Heart left ventricle (tissue), 16 donors: ENCODE results near the gene CREB3L1. TPM values are rescaled to one million over a fixed set of nuclear protein-coding genes. Genes with fewer than 3 reads are reported as not detected.

Experiments
- ATAC-seq, 4 donors: fragments of 200-7000 bp; cut with Tn5 transposase; one replicate each; pipeline ENCODE4 v1.9.1; 2020 to 2022; ENCODE audit warnings: moderate library complexity in 4 of 4, mild to moderate bottlenecking in 3 of 4, moderate number of reproducible peaks in 1 of 4
- DNase-seq, 5 donors: peaks; one replicate each; pipeline ENCODE4 v3.0.0-alpha.2; 2020
- H3K27ac ChIP-seq, 12 donors: fragments of 200-600 bp; sonication (generic) in 4 of 12; one replicate each; pipeline versions ENCODE4 v1.5.0 to v1.8.0; 2016 to 2022; ENCODE audit warnings: mild to moderate bottlenecking in 2 of 12
- H3K27me3 ChIP-seq, 9 donors: fragments of 200-600 bp; sonication (generic) in 2 of 9; one replicate each; pipeline versions ENCODE4 v1.5.1 to v1.8.0; 2016 to 2022; ENCODE audit warnings: mild to moderate bottlenecking in 3 of 9
- H3K36me3 ChIP-seq, 9 donors: fragments of 200-600 bp; sonication (generic) in 2 of 9; one replicate each; pipeline versions ENCODE4 v1.5.0 to v1.8.0; 2018 to 2022; ENCODE audit warnings: mild to moderate bottlenecking in 2 of 9
- H3K4me1 ChIP-seq, 12 donors: fragments of 200-600 bp; sonication (generic) in 4 of 12; one replicate each; pipeline versions ENCODE4 v1.5.0 to v1.8.0; 2016 to 2022; ENCODE audit warnings: mild to moderate bottlenecking in 3 of 12
- H3K4me3 ChIP-seq, 12 donors: fragments of 200-600 bp; sonication (generic) in 4 of 12; one replicate each; pipeline versions ENCODE4 v1.5.0 to v1.8.0; 2017 to 2022; ENCODE audit warnings: mild to moderate bottlenecking in 9 of 12, moderate library complexity in 4 of 12
- H3K9me3 ChIP-seq, 12 donors: fragments of 200-600 bp; sonication (generic) in 4 of 12; one replicate each; pipeline versions ENCODE4 v1.5.0 to v1.8.0; 2016 to 2022; ENCODE audit warnings: mild to moderate bottlenecking in 1 of 12
- POLR2A ChIP-seq, 2 donors: fragments of 450-650 bp; IDR thresholded peaks; one replicate each; pipeline ENCODE4 v1.6.1; 2017; ENCODE audit warnings: antibody characterized with exemption in 2 of 2, mild to moderate bottlenecking in 2 of 2, moderate library complexity in 2 of 2
- WGBS, 4 donors: extraction: QIAGEN DNeasy Blood & Tissue Kit in 2 of 4; methylation state at CpG; one replicate each; pipeline versions ENCODE4 v1.1.5 to v1.1.7; 2013 to 2018; 5-methylcytosine and 5-hydroxymethylcytosine counted together
- intact Hi-C, 10 donors: fragments of 100-400 bp; cut with DNase I; formaldehyde crosslinking; loops; one replicate each; pipeline versions ENCODE4 v1.11.1 to v1.14.2; 2022
- polyA plus RNA-seq, 2 donors: library from polyadenylated mRNA; stranded (reverse); fragments of 200-250 nt; gene quantifications; one replicate each; pipeline ENCODE4 v1.2.3, GENCODE V29; 2013
- total RNA-seq, 9 donors: library from RNA; depleted of rRNA in 2 of 9; stranded (reverse); fragments of >200 nt in 2 of 9; fragmentation: NEBNext Ultra II Directional in 3 of 9; extraction: Animal tissue kit (Norgen Biotek cat#: 25700) in 3 of 9; gene quantifications; one replicate each; pipeline versions ENCODE4 v1.1.0 to v1.2.4, GENCODE V29; 2016 to 2023
- TF ChIP-seq, protein P1 (sequence below), 12 donors: fragments of 200-600 bp; sonication (generic) in 4 of 12; IDR thresholded peaks; one replicate each; pipeline versions ENCODE4 v1.5.0 to v1.8.0; 2018 to 2022; ENCODE audit warnings: antibody characterized with exemption in 12 of 12, mild to moderate bottlenecking in 5 of 12
- donor health status: ischemic (EF 13 %, LVEDD 7.1; RV severe dilation, severe dysfunction).
- donor health status: healthy with polysubstance abuse.
- donor health status: DM: no; HTN: yes; CAD: no.
- donor health status: DM: no; HTN: no; CAD: no.
- donor health status: ischemic (EF 25% LVEDD 6.9; RV normal size, moderate dysfunction).
- donor health status: ischemic (EF 25% LVEDD 5.7; RV mildly dilated, moderate dysfunction).
- donor health status: healthy.
- donor health status: DM: yes; HTN: yes; CAD: no.
- donor health status: ischemic (EF 35%, LVEDD 5.7; RV mildly dilated, moderate dysfunction).
- donor health status: nonischemic (EF 11% LVEDD 7.7; RV severe dilation, severe dysfunction).
- donor health status: DM: yes; HTN: yes; CAD: no.
- donor health status: PGD.
- donor health status: ischemic (EF 29% LVEDD 5.4; RV normal size, mild dysfunction).
- donor health status: nonischemic (EF 23%, LVEDD 6.1; RV moderate dilation, normal function).

CREB3L1 gene
- total and polyA plus RNA-seq, 11 donors, result 7.4 to 31.9 (median 23.3) TPM

GRCh38 chr11:46259971-46260560 is 17.4 kb upstream of the CREB3L1 start:
- H3K4me1 ChIP-seq, result no peaks in the 10 kb centered on the region
- intact Hi-C loops, result no loop called here
- H3K4me3 ChIP-seq, result no peak overlapping the region
- H3K27me3 ChIP-seq, result no peaks in the 10 kb centered on the region
- no peak for DNase-seq
- ATAC-seq, result no peak
- H3K27ac ChIP-seq, result no peak overlapping the region
- no peaks in the 10 kb centered on the region for H3K9me3 ChIP-seq
- no peaks in the 10 kb centered on the region for H3K36me3 ChIP-seq
- TF ChIP-seq, protein P1, sequence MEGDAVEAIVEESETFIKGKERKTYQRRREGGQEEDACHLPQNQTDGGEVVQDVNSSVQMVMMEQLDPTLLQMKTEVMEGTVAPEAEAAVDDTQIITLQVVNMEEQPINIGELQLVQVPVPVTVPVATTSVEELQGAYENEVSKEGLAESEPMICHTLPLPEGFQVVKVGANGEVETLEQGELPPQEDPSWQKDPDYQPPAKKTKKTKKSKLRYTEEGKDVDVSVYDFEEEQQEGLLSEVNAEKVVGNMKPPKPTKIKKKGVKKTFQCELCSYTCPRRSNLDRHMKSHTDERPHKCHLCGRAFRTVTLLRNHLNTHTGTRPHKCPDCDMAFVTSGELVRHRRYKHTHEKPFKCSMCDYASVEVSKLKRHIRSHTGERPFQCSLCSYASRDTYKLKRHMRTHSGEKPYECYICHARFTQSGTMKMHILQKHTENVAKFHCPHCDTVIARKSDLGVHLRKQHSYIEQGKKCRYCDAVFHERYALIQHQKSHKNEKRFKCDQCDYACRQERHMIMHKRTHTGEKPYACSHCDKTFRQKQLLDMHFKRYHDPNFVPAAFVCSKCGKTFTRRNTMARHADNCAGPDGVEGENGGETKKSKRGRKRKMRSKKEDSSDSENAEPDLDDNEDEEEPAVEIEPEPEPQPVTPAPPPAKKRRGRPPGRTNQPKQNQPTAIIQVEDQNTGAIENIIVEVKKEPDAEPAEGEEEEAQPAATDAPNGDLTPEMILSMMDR (IDR thresholded peaks at IDR 0.05), result no peak
- TF ChIP-seq POLR2A (IDR thresholded peaks at IDR 0.05), result no peak
- WGBS, 4 donors, result 85 to 95% (median 92%) methylated on average over 10 of the region's 10 CpGs

DNA sequence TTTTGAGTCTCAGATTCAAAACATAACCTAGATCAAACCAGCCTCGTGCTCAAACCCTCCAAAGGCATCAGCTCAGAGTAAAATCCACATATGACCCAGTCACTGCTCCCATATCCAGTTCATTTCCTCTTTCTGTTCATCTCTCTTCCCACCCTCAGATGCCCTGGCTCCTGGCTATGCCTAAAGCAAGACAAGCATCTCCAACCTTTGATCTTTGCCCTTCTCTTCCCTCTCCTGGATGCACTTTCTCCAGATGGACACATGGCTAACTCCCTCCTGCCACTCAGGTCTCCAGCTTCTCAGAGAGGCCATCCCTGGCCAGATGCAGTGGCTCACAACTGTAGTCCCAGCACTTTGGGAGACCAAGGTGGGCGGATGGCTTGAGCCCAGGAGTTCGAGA is 14.3 kb upstream of the CREB3L1 start:
- ATAC-seq, result no peak

DNA sequence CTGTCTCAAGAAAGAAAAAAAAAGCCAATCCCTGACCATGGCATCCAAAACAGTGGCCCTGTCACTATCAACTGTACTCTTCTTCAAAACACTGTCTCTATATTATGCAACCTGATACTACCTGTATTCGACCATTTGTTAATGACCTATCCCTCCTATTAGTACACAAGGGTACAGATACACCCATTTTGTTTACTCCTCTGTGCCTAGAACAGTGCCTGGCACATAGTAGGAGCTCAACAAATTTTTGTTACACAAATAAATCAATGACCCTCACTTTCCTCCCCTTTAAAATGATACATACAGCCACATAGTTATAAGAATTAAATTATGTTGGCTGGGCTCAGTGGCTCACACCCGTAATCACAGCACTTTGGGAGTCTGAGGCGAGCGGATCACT is 13.4 kb upstream of the CREB3L1 start:
- DNase-seq, result no peak
- 94 to 98% (median 96%) methylated on average over 4 of the region's 4 CpGs for WGBS, 4 donors
- no peaks in the 10 kb centered on the region for H3K36me3 ChIP-seq
- H3K27me3 ChIP-seq, result no peaks in the 10 kb centered on the region
- no peak overlapping the region for H3K27ac ChIP-seq
- peaks cover 0 to 29% (median 3%) of the 10 kb centered on the region in 12 donors for H3K4me1 ChIP-seq
- TF ChIP-seq POLR2A (IDR thresholded peaks at IDR 0.05), result no peak
- TF ChIP-seq, protein P1 (IDR thresholded peaks at IDR 0.05), result no peak
- ATAC-seq, result no peak
- H3K4me3 ChIP-seq, result no peak overlapping the region
- no peaks in the 10 kb centered on the region for H3K9me3 ChIP-seq
- intact Hi-C loops, result no loop called here

More for the DNA sequence above, 14.3 kb upstream of the CREB3L1 start:
- TF ChIP-seq, protein P1 (IDR thresholded peaks at IDR 0.05), result no peak
- no peak for TF ChIP-seq POLR2A (IDR thresholded peaks at IDR 0.05)
- no peaks in the 10 kb centered on the region for H3K36me3 ChIP-seq
- H3K4me3 ChIP-seq, result no peak overlapping the region
- 91 to 94% (median 92%) methylated on average over 3 of the region's 3 CpGs for WGBS, 4 donors
- H3K4me1 ChIP-seq, result peaks cover 0 to 23% (median 3%) of the 10 kb centered on the region in 12 donors
- no peaks in the 10 kb centered on the region for H3K9me3 ChIP-seq
- no peak for DNase-seq
- no peaks in the 10 kb centered on the region for H3K27me3 ChIP-seq
- H3K27ac ChIP-seq, result no peak overlapping the region
- intact Hi-C loops, result no loop called here

GRCh38 chr11:46264976-46265375 is 12.5 kb upstream of the CREB3L1 start:
- DNase-seq (no peak), ATAC-seq (no peak)
- H3K36me3 ChIP-seq, result no peaks in the 10 kb centered on the region
- intact Hi-C loops, result no loop called here
- H3K27me3 ChIP-seq, result no peaks in the 10 kb centered on the region
- no peak overlapping the region for H3K27ac ChIP-seq
- no peaks in the 10 kb centered on the region for H3K9me3 ChIP-seq
- TF ChIP-seq, protein P1 (IDR thresholded peaks at IDR 0.05), result no peak
- TF ChIP-seq POLR2A (IDR thresholded peaks at IDR 0.05), result no peak
- no peak overlapping the region for H3K4me3 ChIP-seq
- 72 to 80% (median 77%) methylated on average over 5 to 9 of the region's 9 CpGs for WGBS, 4 donors
- peaks cover 0 to 29% (median 3%) of the 10 kb centered on the region in 12 donors for H3K4me1 ChIP-seq
